Testis (tissue), 3 donors: ENCODE results near the gene GRIA4. TPM values are rescaled to one million over a fixed set of nuclear protein-coding genes. Genes with fewer than 3 reads are reported as not detected.

Source experiments
- DNase-seq: peaks from one replicate; pipeline ENCODE4 v3.0.0-alpha.2; 2019
- H3K27ac ChIP-seq, 2 donors: fragments of 200-600 bp; sonication (generic); one replicate each; pipeline ENCODE4 v1.5.1; 2019
- H3K27me3 ChIP-seq: fragments of 200-600 bp; sonication (generic); one replicate; pipeline ENCODE4 v1.5.1; 2019
- H3K36me3 ChIP-seq: fragments of 200-600 bp; sonication (generic); one replicate; pipeline ENCODE4 v1.5.1; 2017; ENCODE audit warnings: low read depth; ENCODE audit errors: missing control alignments
- H3K4me1 ChIP-seq: fragments of 200-600 bp; sonication (generic); one replicate; pipeline ENCODE4 v1.5.1; 2019
- H3K4me3 ChIP-seq, 2 donors: fragments of 200-600 bp; sonication (generic); one replicate each; pipeline ENCODE4 v1.5.1; 2017 to 2019
- H3K9me3 ChIP-seq: fragments of 200-600 bp; sonication (generic); one replicate; pipeline ENCODE4 v1.5.1; 2017
- POLR2A ChIP-seq: fragments of 450-650 bp; IDR thresholded peaks from one replicate; pipeline ENCODE4 v1.6.1; 2017; ENCODE audit warnings: antibody characterized with exemption, mild to moderate bottlenecking, moderate library complexity
- WGBS, 2 donors: methylation state at CpG; one replicate each; pipeline ENCODE4 v1.1.5; 2018; 5-methylcytosine and 5-hydroxymethylcytosine counted together
- intact Hi-C: fragments of 100-400 bp; cut with DNase I; formaldehyde crosslinking; loops from one replicate; pipeline ENCODE4 v1.15.1; 2023; ENCODE audit warnings: low total_unique reads
- polyA plus RNA-seq: library from polyadenylated mRNA; stranded (reverse); fragments of 350-450 nt; fragmentation: Illumina TruSeq; extraction: RNeasy Lipid Tissue Mini Kit (QIAGEN cat#74804); gene quantifications from one replicate; pipeline ENCODE4 v1.2.3, GENCODE V29; 2014; ENCODE audit warnings: low read depth, low replicate concordance; ENCODE audit not compliant: insufficient read depth
- total RNA-seq, 2 donors: library from RNA; depleted of rRNA; stranded (reverse); fragments of >200 nt; gene quantifications; one replicate each; pipeline ENCODE4 v1.2.3, GENCODE V29; 2016
- TF ChIP-seq, protein P1 (sequence below), 3 experiments: fragments of 450-650 bp in 2 of 3; fragments of 200-600 bp in 1 of 3; sonication (generic) in 1 of 3; IDR thresholded peaks; one replicate each; pipeline ENCODE4 v1.5.1; 2016 to 2019; ENCODE audit warnings: antibody characterized with exemption in 3 of 3, mild to moderate bottlenecking in 2 of 3, moderate library complexity in 1 of 3

GRIA4 gene
- total and polyA plus RNA-seq, 3 donors from 2014 or later = 0.08 to 1.1 (median 0.18) TPM

DNA sequence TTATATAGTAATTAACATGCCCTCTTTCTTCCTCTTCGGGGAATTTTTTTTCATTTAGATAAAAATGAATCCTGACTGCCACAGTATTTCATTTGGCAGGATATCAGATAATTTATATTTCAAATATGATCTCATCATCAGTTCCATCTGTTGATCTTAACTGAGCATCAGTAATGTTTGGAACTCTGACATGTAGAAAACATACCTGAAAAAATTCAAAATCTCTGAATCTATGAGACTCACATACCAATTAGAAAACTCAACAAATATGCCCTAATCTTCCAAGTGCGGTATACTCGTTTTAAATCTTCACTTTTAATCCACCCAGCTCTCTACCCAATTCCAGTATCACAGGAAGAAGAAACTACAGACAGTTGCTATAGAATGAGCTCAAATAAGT is 250.2 kb downstream of the GRIA4 start:
- 72 to 73% methylated on average over 3 of the region's 3 CpGs for WGBS, 2 donors
- Histone ChIP-seq H3K4me3 (no peak overlapping the region), H3K9me3 (no peaks in the 10 kb centered on the region), H3K36me3 (no peaks in the 10 kb centered on the region), H3K27me3 (no peaks in the 10 kb centered on the region), H3K27ac (no peak overlapping the region), H3K4me1 (no peaks in the 10 kb centered on the region)
- no peak for DNase-seq
- intact Hi-C loops = no loop called here
- no peak for TF ChIP-seq POLR2A
- TF ChIP-seq, protein P1, sequence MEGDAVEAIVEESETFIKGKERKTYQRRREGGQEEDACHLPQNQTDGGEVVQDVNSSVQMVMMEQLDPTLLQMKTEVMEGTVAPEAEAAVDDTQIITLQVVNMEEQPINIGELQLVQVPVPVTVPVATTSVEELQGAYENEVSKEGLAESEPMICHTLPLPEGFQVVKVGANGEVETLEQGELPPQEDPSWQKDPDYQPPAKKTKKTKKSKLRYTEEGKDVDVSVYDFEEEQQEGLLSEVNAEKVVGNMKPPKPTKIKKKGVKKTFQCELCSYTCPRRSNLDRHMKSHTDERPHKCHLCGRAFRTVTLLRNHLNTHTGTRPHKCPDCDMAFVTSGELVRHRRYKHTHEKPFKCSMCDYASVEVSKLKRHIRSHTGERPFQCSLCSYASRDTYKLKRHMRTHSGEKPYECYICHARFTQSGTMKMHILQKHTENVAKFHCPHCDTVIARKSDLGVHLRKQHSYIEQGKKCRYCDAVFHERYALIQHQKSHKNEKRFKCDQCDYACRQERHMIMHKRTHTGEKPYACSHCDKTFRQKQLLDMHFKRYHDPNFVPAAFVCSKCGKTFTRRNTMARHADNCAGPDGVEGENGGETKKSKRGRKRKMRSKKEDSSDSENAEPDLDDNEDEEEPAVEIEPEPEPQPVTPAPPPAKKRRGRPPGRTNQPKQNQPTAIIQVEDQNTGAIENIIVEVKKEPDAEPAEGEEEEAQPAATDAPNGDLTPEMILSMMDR (IDR thresholded peaks at IDR 0.05) = no peak

DNA sequence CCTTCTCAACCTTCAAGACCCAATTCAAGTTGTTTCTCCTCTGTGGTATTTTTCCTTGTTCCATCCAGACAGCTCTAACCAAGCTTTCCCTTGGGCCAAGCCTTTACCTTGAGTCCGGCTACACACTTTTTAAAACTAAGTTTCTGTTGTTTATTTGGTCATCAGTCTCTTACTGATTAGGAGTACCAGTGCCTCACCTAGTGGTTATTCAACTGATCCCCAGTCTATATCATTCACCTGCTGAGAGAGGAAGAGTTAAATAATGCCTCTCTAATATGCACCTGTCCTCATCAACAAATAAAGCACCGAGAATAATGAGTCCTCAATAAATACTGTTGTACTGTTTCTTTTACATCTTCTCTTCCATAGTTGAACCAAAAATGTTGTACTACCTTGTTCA is 251.4 kb downstream of the GRIA4 start:
- intact Hi-C loops = no loop called here
- no peak overlapping the region for H3K27ac ChIP-seq
- no peaks in the 10 kb centered on the region for H3K27me3 ChIP-seq
- no peaks in the 10 kb centered on the region for H3K36me3 ChIP-seq
- H3K4me3 ChIP-seq = no peak overlapping the region
- WGBS, 2 donors = 70 to 73% methylated on average over 2 of the region's 2 CpGs
- no peaks in the 10 kb centered on the region for H3K4me1 ChIP-seq
- no peak for DNase-seq
- no peaks in the 10 kb centered on the region for H3K9me3 ChIP-seq
- TF ChIP-seq POLR2A = no peak
- TF ChIP-seq, protein P1 (IDR thresholded peaks at IDR 0.05) = no peak

DNA sequence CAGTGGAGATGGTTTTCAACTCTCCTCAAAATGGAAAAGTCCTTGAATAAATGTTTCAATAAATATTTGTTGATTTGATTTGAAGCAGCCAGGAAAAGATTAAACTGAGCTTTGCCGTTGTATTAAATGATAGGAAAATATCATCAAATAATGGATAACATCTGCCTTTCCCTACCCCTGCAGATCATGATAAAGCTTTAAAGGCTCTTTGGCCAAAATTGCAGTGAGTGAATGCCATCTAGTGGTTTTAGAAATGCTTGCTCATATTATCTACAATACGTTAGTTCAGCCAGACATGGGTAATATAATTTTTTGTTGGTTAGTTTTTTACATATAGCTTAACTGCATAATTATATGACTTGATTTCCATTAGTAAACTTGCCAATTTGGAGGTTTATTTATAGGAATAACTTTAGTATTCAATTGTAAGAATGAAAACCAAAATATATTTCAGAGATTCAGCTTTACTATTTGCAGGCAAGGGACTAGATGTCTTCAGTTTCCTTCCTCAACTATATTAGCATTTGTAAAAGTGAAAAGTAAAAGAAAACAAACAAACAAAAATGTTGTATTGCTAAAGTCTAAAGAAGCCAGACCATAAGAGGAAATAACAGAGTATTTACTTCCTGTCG is 253.0 kb downstream of the GRIA4 start:
- no peak for DNase-seq

DNA sequence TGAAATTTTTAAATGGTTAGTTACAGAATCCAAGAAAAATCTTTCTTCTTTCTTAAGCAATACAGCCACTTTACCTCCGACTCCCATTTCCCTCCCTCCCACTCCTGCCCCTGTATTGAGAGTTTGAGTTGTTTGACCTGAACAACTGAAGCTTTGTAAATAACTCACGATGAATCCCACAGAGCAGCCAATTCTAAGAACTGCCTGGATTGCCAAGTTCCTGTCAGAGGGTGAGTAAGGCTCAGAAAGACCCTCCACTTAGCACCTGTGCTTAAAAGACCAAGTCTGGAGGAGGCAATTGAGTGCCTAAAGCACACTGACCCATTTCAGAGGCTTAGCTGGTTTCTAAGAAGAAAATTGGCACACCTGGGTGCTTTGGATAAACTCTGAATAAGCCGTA is 253.7 kb downstream of the GRIA4 start:
- no peaks in the 10 kb centered on the region for H3K36me3 ChIP-seq
- no peaks in the 10 kb centered on the region for H3K4me1 ChIP-seq
- WGBS, 2 donors = 52 to 58% methylated on average over 3 of the region's 3 CpGs
- H3K27ac ChIP-seq = no peak overlapping the region
- TF ChIP-seq, protein P1 (IDR thresholded peaks at IDR 0.05) = no peak
- TF ChIP-seq POLR2A = no peak
- H3K27me3 ChIP-seq = no peaks in the 10 kb centered on the region
- DNase-seq = no peak
- H3K9me3 ChIP-seq = no peaks in the 10 kb centered on the region
- H3K4me3 ChIP-seq = no peak overlapping the region
- intact Hi-C loops = no loop called here

More for the DNA sequence above, 253.0 kb downstream of the GRIA4 start:
- Histone ChIP-seq H3K36me3 (no peaks in the 10 kb centered on the region), H3K27ac (no peak overlapping the region), H3K9me3 (no peaks in the 10 kb centered on the region), H3K4me3 (no peak overlapping the region), H3K27me3 (no peaks in the 10 kb centered on the region), H3K4me1 (no peaks in the 10 kb centered on the region)
- WGBS, 2 donors = 41 to 43% methylated on average over 3 of the region's 3 CpGs
- intact Hi-C loops = no loop called here
- TF ChIP-seq POLR2A = no peak
- TF ChIP-seq, protein P1 (IDR thresholded peaks at IDR 0.05) = peak; percentile 15 to 49 (median 48)

DNA sequence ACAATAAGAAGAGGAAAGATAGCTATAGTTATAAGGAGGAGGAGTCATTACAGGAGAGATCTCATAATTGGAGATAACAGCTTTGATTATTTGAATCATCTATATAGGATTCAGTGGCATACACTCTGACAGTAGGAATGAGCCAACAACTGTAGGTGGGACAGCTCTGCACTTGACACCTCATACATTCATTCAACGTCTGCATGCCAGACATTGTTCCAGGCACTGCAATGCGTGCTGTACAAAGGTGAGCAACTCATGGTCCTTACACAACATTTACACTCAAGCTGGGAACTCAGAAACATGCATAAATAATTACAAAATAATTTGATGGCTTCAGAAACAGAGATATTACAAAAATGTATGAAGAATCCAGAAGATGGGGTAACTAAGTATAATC is 257.9 kb downstream of the GRIA4 start:
- H3K27ac ChIP-seq = no peak overlapping the region
- TF ChIP-seq POLR2A = no peak
- TF ChIP-seq, protein P1 (IDR thresholded peaks at IDR 0.05) = no peak
- intact Hi-C loops = no loop called here
- H3K4me1 ChIP-seq = no peaks in the 10 kb centered on the region
- no peaks in the 10 kb centered on the region for H3K9me3 ChIP-seq
- WGBS, 2 donors = 56 to 68% methylated on average over 2 of the region's 2 CpGs
- no peak for DNase-seq
- no peaks in the 10 kb centered on the region for H3K27me3 ChIP-seq
- H3K4me3 ChIP-seq = no peak overlapping the region
- no peaks in the 10 kb centered on the region for H3K36me3 ChIP-seq
